ENCODE data around the gene AGT.

GRCh38 chr1:230757856-230758708, 44.2 kb upstream of the AGT start:
- TF ChIP-seq, protein P1, sequence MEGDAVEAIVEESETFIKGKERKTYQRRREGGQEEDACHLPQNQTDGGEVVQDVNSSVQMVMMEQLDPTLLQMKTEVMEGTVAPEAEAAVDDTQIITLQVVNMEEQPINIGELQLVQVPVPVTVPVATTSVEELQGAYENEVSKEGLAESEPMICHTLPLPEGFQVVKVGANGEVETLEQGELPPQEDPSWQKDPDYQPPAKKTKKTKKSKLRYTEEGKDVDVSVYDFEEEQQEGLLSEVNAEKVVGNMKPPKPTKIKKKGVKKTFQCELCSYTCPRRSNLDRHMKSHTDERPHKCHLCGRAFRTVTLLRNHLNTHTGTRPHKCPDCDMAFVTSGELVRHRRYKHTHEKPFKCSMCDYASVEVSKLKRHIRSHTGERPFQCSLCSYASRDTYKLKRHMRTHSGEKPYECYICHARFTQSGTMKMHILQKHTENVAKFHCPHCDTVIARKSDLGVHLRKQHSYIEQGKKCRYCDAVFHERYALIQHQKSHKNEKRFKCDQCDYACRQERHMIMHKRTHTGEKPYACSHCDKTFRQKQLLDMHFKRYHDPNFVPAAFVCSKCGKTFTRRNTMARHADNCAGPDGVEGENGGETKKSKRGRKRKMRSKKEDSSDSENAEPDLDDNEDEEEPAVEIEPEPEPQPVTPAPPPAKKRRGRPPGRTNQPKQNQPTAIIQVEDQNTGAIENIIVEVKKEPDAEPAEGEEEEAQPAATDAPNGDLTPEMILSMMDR (IDR thresholded peaks at IDR 0.05; ENCODE audit: borderline replicate concordance, extremely low read depth, low read length, poor library complexity, severe bottlenecking): no peak
- no peak for TF ChIP-seq EZH2 (IDR thresholded peaks at IDR 0.05; ENCODE audit: borderline replicate concordance, low read depth, low read length, severe bottlenecking)

All from DND-41 (cell line).